A673 (cell line): ENCODE measurements around the gene DAPK3. TPM values are rescaled to one million over a fixed set of nuclear protein-coding genes. Genes with fewer than 3 reads are reported as not detected.
"Not testable (repeated sequence)": the region's sequence is repeated elsewhere in the genome, so short reads cannot be mapped to it uniquely, and the experiment has no call there.

Source experiments
- BruUV-seq: library from RNA; stranded (reverse); fragments of 400-500 nt; replicated peaks from 2 replicates; lab custom pipeline; 2021; lab: Mats Ljungman, UMichigan
- CTCF ChIA-PET: fragments of 300-600 bp; sonication (Branson Sonifier 250); formaldehyde crosslinking; loops from one replicate; lab custom pipeline; 2022; ENCODE audit warnings: antibody characterized with exemption; lab: Charles Lee
- POLR2A ChIA-PET: fragments of 300-600 bp; sonication (Branson Sonifier 250); formaldehyde crosslinking; loops from one replicate; lab custom pipeline; 2022; ENCODE audit warnings: antibody characterized with exemption; ENCODE audit not compliant: low non-redundant PET; lab: Charles Lee
- DNase-seq: peaks from one replicate; pipeline ENCODE4 v3.0.0-alpha.2; 2015; ENCODE audit warnings: low spot score
- H3K27ac ChIP-seq: fragments of 200-600 bp; sonication (generic); 2 replicates; pipeline ENCODE4 v1.5.1; 2016; ENCODE audit warnings: mixed run types, low read depth, mild to moderate bottlenecking, mixed read lengths, antibody characterized with exemption, low read length; ENCODE audit not compliant: poor library complexity, severe bottlenecking
- H3K27me3 ChIP-seq: fragments of 200-600 bp; sonication (generic); replicated peaks from 2 replicates; pipeline ENCODE4 v1.6.1; 2017; ENCODE audit warnings: mixed run types, low read depth, mild to moderate bottlenecking, mixed read lengths, antibody characterized with exemption, low read length; ENCODE audit not compliant: insufficient read depth, poor library complexity
- H3K36me3 ChIP-seq: fragments of 200-600 bp; sonication (generic); 2 replicates; pipeline ENCODE4 v1.6.1; 2016; ENCODE audit warnings: mixed run types, mild to moderate bottlenecking, mixed read lengths, antibody characterized with exemption, low read length; ENCODE audit not compliant: insufficient read depth, poor library complexity, severe bottlenecking
- H3K4me1 ChIP-seq: fragments of 200-600 bp; sonication (generic); 2 replicates; pipeline ENCODE4 v1.6.1; 2017; ENCODE audit warnings: mixed run types, mild to moderate bottlenecking, mixed read lengths, antibody characterized with exemption, low read length; ENCODE audit not compliant: insufficient read depth, poor library complexity, severe bottlenecking
- H3K4me3 ChIP-seq: fragments of 200-600 bp; sonication (generic); 2 replicates; pipeline ENCODE4 v1.5.1; 2016; ENCODE audit warnings: low read depth, mixed run types, mild to moderate bottlenecking, mixed read lengths, low read length; ENCODE audit not compliant: poor library complexity, severe bottlenecking
- H3K9me3 ChIP-seq: fragments of 200-600 bp; sonication (generic); 2 replicates; pipeline ENCODE4 v1.6.1; 2016; ENCODE audit warnings: mixed run types, low read depth, mild to moderate bottlenecking, mixed read lengths, antibody characterized with exemption, low read length; ENCODE audit not compliant: poor library complexity, severe bottlenecking
- CTCF ChIP-seq: fragments of 300-800, 200-600 bp; sonication (generic); conservative IDR thresholded peaks from 2 replicates; pipeline ENCODE4 v1.5.1; 2017; ENCODE audit warnings: low read depth, mild to moderate bottlenecking, antibody characterized with exemption, low read length, moderate library complexity, mixed read lengths
- EZH2 ChIP-seq: fragments of 200-600 bp; sonication (generic); IDR thresholded peaks from 2 replicates; pipeline ENCODE4 v1.6.1; 2017; ENCODE audit warnings: borderline replicate concordance, low read depth, mild to moderate bottlenecking, mixed read lengths, antibody characterized with exemption, low read length; ENCODE audit not compliant: poor library complexity, severe bottlenecking
- intact Hi-C: fragments of 100-400 bp; cut with micrococcal nuclease; formaldehyde crosslinking; loops from one replicate; pipeline ENCODE4 v1.10.0; 2022; ENCODE audit not compliant: unreplicated experiment
- total RNA-seq: library from RNA; stranded (reverse); gene quantifications from 2 replicates; pipeline ENCODE4 v1.2.3, GENCODE V29; 2021

Gene DAPK3
- total RNA-seq, 1 experiment from 2014 or later, result 65.9 TPM

- Histone ChIP-seq H3K4me1 (no peaks in the 10 kb centered on the region), H3K27ac (no peak overlapping the region), H3K4me3 (no peak overlapping the region), H3K36me3 (no peaks in the 10 kb centered on the region), H3K9me3 (no peaks in the 10 kb centered on the region), H3K27me3 (no peaks in the 10 kb centered on the region)
- ChIA-PET POLR2A (no interaction called here), CTCF (no interaction called here)
- BruUV-seq, result no TSS peak
- TF ChIP-seq EZH2, result no peak
- no peak for TF ChIP-seq CTCF
- intact Hi-C loops, result no loop called here
- DNase-seq, result no peak
Observed at GRCh38 chr19:3950871-3951861, 19.7 kb downstream of the DAPK3 start.

- Histone ChIP-seq H3K36me3 (no peaks in the 10 kb centered on the region), H3K9me3 (no peaks in the 10 kb centered on the region), H3K4me1 (no peaks in the 10 kb centered on the region), H3K27ac (no peak overlapping the region), H3K4me3 (no peak overlapping the region), H3K27me3 (no peaks in the 10 kb centered on the region)
- no TSS peak for BruUV-seq
- intact Hi-C loops, result no loop called here
- ChIA-PET POLR2A (no interaction called here), CTCF (no interaction called here)
- TF ChIP-seq EZH2 (no peak), CTCF (no peak)
- DNase-seq, result no peak
Observed at GRCh38 chr19:3949997-3950859, 20.7 kb downstream of the DAPK3 start.

- Histone ChIP-seq H3K36me3 (no peaks in the 10 kb centered on the region), H3K27me3 (no peaks in the 10 kb centered on the region), H3K27ac (no peak overlapping the region), H3K4me1 (no peaks in the 10 kb centered on the region), H3K4me3 (no peak overlapping the region), H3K9me3 (no peaks in the 10 kb centered on the region)
- TF ChIP-seq CTCF (no peak), EZH2 (no peak)
- intact Hi-C loops, result no loop called here
- DNase-seq, result no peak
- CTCF ChIA-PET, result no interaction called here
- no TSS peak for BruUV-seq
- POLR2A ChIA-PET, result no interaction called here
Observed at GRCh38 chr19:3949294-3949693, 21.6 kb downstream of the DAPK3 start.

- POLR2A ChIA-PET, result interaction anchor here (0.8 kb wide), 1 partner anchor 38 kb away, joined by 4 read pairs; no protein-coding TSS in a partner anchor
- DNase-seq, H3K27me3 ChIP-seq, intact Hi-C loops, BruUV-seq, H3K36me3 ChIP-seq, H3K27ac ChIP-seq, H3K4me3 ChIP-seq, H3K9me3 ChIP-seq, CTCF ChIA-PET, H3K4me1 ChIP-seq: not testable (repeated sequence)
Observed at GRCh38 chr19:3947316-3947933, 23.5 kb downstream of the DAPK3 start.
